Measurements from ENCODE around the gene CLDN5.

The CLDN5 gene

GRCh38 chr22:19488884-19489843, 35.0 kb downstream of the CLDN5 start:
- no peak for TF ChIP-seq SPI1 (IDR thresholded peaks at IDR 0.05; ENCODE audit: borderline replicate concordance, low read depth)
- no peak for TF ChIP-seq GABPA (IDR thresholded peaks at IDR 0.05; ENCODE audit: low read depth)
- TF ChIP-seq CTCF (IDR thresholded peaks at IDR 0.05; ENCODE audit: insufficient read depth, low read length), result no peak
- no peak for TF ChIP-seq REST (IDR thresholded peaks at IDR 0.05; ENCODE audit: insufficient replicate concordance, low read depth)
- TF ChIP-seq POLR2AphosphoS5 (IDR thresholded peaks at IDR 0.05; ENCODE audit: low read depth), result no peak

DNA sequence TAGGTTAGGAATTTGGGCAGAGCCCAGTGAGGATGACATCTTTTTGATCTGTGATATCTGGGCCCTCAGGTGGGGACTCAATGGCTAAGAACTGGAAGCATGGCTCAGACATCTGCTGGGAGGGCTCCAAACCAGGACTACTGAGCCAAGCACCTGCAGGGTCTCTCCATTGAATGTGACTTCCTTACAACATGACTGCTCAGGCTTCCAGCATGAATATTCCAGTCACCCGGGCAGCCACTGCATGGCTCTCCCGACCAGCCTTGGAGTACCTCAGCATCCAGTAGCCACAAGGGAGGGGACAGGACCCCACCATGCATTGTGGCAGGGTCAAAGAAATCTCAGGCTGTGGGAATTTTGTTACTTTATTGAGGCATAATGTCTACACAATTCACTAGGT, 35.9 kb downstream of the CLDN5 start:
- no peak overlapping the region for H3K27ac ChIP-seq (replicated peaks)
- no peak overlapping the region for H3K4me3 ChIP-seq (replicated peaks; ENCODE audit: insufficient read depth, low read length)
- no peaks in the 10 kb centered on the region for H3K27me3 ChIP-seq (ENCODE audit: insufficient read depth, poor library complexity, severe bottlenecking)
- TF ChIP-seq CTCF (IDR thresholded peaks at IDR 0.05; ENCODE audit: insufficient read depth, low read length) (no peak), GABPA (IDR thresholded peaks at IDR 0.05; ENCODE audit: low read depth) (no peak), SPI1 (IDR thresholded peaks at IDR 0.05; ENCODE audit: borderline replicate concordance, low read depth) (no peak), POLR2AphosphoS5 (IDR thresholded peaks at IDR 0.05; ENCODE audit: low read depth) (no peak), REST (IDR thresholded peaks at IDR 0.05; ENCODE audit: insufficient replicate concordance, low read depth) (no peak)
- DNase-seq (ENCODE audit: low read depth in 1 of 2, low spot score in 1 of 2), result no peak

More at GRCh38 chr22:19488884-19489843, 35.0 kb downstream of the CLDN5 start:
- DNase-seq (ENCODE audit: low read depth in 1 of 2, low spot score in 1 of 2), result no peak
- Histone ChIP-seq H3K27ac (replicated peaks) (no peak overlapping the region), H3K27me3 (ENCODE audit: insufficient read depth, poor library complexity, severe bottlenecking) (no peaks in the 10 kb centered on the region), H3K4me3 (replicated peaks; ENCODE audit: insufficient read depth, low read length) (no peak overlapping the region)

- no peak overlapping the region for H3K4me3 ChIP-seq (replicated peaks; ENCODE audit: insufficient read depth, low read length)
- H3K27ac ChIP-seq (replicated peaks), result no peak overlapping the region
- no peak for DNase-seq (ENCODE audit: low read depth in 1 of 2, low spot score in 1 of 2)
- TF ChIP-seq CTCF (IDR thresholded peaks at IDR 0.05; ENCODE audit: insufficient read depth, low read length), result no peak
- TF ChIP-seq REST (IDR thresholded peaks at IDR 0.05; ENCODE audit: insufficient replicate concordance, low read depth), result no peak
- no peak for TF ChIP-seq POLR2AphosphoS5 (IDR thresholded peaks at IDR 0.05; ENCODE audit: low read depth)
- TF ChIP-seq SPI1 (IDR thresholded peaks at IDR 0.05; ENCODE audit: borderline replicate concordance, low read depth), result no peak
- no peak for TF ChIP-seq GABPA (IDR thresholded peaks at IDR 0.05; ENCODE audit: low read depth)
- H3K27me3 ChIP-seq (ENCODE audit: insufficient read depth, poor library complexity, severe bottlenecking), result no peaks in the 10 kb centered on the region
Observed at GRCh38 chr22:19483481-19484244, 40.5 kb downstream of the CLDN5 start.
